Measurements from ENCODE around the gene XPC.

GRCh38 chr3:14127516-14128161, 50.8 kb downstream of the XPC start:
- TF ChIP-seq POLR2AphosphoS5 (IDR thresholded peaks at IDR 0.05; ENCODE audit: insufficient read depth, low read depth, low read length): no peak
- TF ChIP-seq, protein P1, sequence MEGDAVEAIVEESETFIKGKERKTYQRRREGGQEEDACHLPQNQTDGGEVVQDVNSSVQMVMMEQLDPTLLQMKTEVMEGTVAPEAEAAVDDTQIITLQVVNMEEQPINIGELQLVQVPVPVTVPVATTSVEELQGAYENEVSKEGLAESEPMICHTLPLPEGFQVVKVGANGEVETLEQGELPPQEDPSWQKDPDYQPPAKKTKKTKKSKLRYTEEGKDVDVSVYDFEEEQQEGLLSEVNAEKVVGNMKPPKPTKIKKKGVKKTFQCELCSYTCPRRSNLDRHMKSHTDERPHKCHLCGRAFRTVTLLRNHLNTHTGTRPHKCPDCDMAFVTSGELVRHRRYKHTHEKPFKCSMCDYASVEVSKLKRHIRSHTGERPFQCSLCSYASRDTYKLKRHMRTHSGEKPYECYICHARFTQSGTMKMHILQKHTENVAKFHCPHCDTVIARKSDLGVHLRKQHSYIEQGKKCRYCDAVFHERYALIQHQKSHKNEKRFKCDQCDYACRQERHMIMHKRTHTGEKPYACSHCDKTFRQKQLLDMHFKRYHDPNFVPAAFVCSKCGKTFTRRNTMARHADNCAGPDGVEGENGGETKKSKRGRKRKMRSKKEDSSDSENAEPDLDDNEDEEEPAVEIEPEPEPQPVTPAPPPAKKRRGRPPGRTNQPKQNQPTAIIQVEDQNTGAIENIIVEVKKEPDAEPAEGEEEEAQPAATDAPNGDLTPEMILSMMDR (IDR thresholded peaks at IDR 0.05; ENCODE audit: extremely low read depth in 1 of 2, insufficient read depth in 1 of 2, low read depth in 1 of 2, low read length in 2 of 2): no peak
- TF ChIP-seq FOS (IDR thresholded peaks at IDR 0.05; ENCODE audit: borderline replicate concordance, insufficient read depth, low read length): no peak

Data from endothelial cell of umbilical vein (primary cell).